AG04449 (cell line): ENCODE measurements around the gene PML.
"Not testable (repeated sequence)": the region's sequence is repeated elsewhere in the genome, so short reads cannot be mapped to it uniquely, and the experiment has no call there.

Source experiments
- CTCF ChIA-PET: fragments of 350-600 bp; formaldehyde crosslinking; extraction: SDS; loops from one replicate; lab custom pipeline; 2021; ENCODE audit warnings: antibody characterized with exemption; lab: Yijun Ruan, JAX
- POLR2A ChIA-PET: fragments of 400-600, 350-600 bp; formaldehyde crosslinking; extraction: SDS; loops from one replicate; lab custom pipeline; 2020; ENCODE audit warnings: antibody characterized with exemption, inconsistent platforms; lab: Yijun Ruan, JAX
- DNase-seq: peaks from one replicate; pipeline ENCODE4 v3.0.0-alpha.2; 2010; ENCODE audit warnings: low read depth, low spot score
- H3K4me3 ChIP-seq: 2 replicates; pipeline ENCODE4 v1.5.1; 2011; ENCODE audit warnings: low read depth, mild to moderate bottlenecking, control low read depth, low read length
- CTCF ChIP-seq: IDR thresholded peaks from one replicate; pipeline ENCODE4 v1.5.1; 2011; ENCODE audit warnings: mild to moderate bottlenecking, moderate library complexity, low read length, control low read depth, inconsistent platforms; ENCODE audit not compliant: insufficient read depth; ENCODE audit errors: missing control alignments

Gene PML

GRCh38 chr15:73959801-73960200 is 34.7 kb upstream of the PML start:
- ChIA-PET POLR2A (interaction anchor here (1.0 kb wide), 1 partner anchor 35 kb away, joined by 4 read pairs; no protein-coding TSS in a partner anchor), CTCF (interaction anchor here (1.2 to 17.8 kb wide), 8 partner anchors 8 to 363 kb away, joined by 3 to 317 read pairs (median 10); partner anchors contain the start of gene TBC1D21)
- no peak for DNase-seq

GRCh38 chr15:73960472-73961070 is 33.9 kb upstream of the PML start:
- CTCF ChIA-PET, result interaction anchor here (1.0 to 17.8 kb wide), 8 partner anchors 9 to 362 kb away, joined by 3 to 317 read pairs (median 10); partner anchors contain the start of gene TBC1D21
- DNase-seq, POLR2A ChIA-PET, H3K4me3 ChIP-seq: not testable (repeated sequence)

More at GRCh38 chr15:73959801-73960200, 34.7 kb upstream of the PML start:
- no peak overlapping the region for H3K4me3 ChIP-seq
- no peak for TF ChIP-seq CTCF

GRCh38 chr15:73962433-73962832 is 32.1 kb upstream of the PML start:
- no peak overlapping the region for H3K4me3 ChIP-seq
- ChIA-PET POLR2A (no interaction called here), CTCF (interaction anchor here (3.8 to 4.1 kb wide), 2 partner anchors 12 to 20 kb away, joined by 21 to 32 read pairs; no protein-coding TSS in a partner anchor)
- DNase-seq, result no peak
- no peak for TF ChIP-seq CTCF

- CTCF ChIA-PET, result interaction anchor here (0.6 to 17.4 kb wide), 30 partner anchors 10 to 358 kb away, joined by 3 to 544 read pairs (median 5); partner anchors contain the start of genes PML and TBC1D21
- no peak overlapping the region for H3K4me3 ChIP-seq
These were observed 29.8 kb upstream of the PML start for GRCh38 chr15:73964736-73965093.

GRCh38 chr15:73965094-73965757 is 29.3 kb upstream of the PML start:
- H3K4me3 ChIP-seq, result no peak overlapping the region
- no peak for TF ChIP-seq CTCF
- DNase-seq, result no peak
- ChIA-PET POLR2A (interaction anchor here (1.0 kb wide), 1 partner anchor 9 kb away, joined by 4 read pairs; no protein-coding TSS in a partner anchor), CTCF (interaction anchor here (0.8 to 17.4 kb wide), 25 partner anchors 9 to 357 kb away, joined by 3 to 544 read pairs (median 7); partner anchors contain the start of genes PML and TBC1D21)

More at GRCh38 chr15:73964736-73965093, 29.8 kb upstream of the PML start:
- no peak for DNase-seq
- POLR2A ChIA-PET, result no interaction called here
- peak; percentile 99 for TF ChIP-seq CTCF

GRCh38 chr15:73965758-73966113 is 28.8 kb upstream of the PML start:
- TF ChIP-seq CTCF, result no peak
- POLR2A ChIA-PET, result interaction anchor here (1.0 kb wide), 1 partner anchor 9 kb away, joined by 4 read pairs; no protein-coding TSS in a partner anchor
- DNase-seq, result no peak
- CTCF ChIA-PET, result interaction anchor here (0.8 to 17.4 kb wide), 20 partner anchors 9 to 357 kb away, joined by 3 to 544 read pairs (median 8); partner anchors contain the start of genes PML and TBC1D21
- H3K4me3 ChIP-seq, result no peak overlapping the region
